Right ventricle myocardium inferior (tissue), 1 donor: ENCODE measurements around the gene TBC1D9B. TPM values are rescaled to one million over a fixed set of nuclear protein-coding genes. Genes with fewer than 3 reads are reported as not detected.
A peak's percentile ranks its signal among the peaks of the same experiment; 100 is the strongest.
"Not testable (repeated sequence)": the region's sequence is repeated elsewhere in the genome, so short reads cannot be mapped to it uniquely, and the experiment has no call there.

Experiments used
- ATAC-seq: fragments of 200-7000 bp; cut with Tn5 transposase; one replicate; pipeline ENCODE4 v1.9.1; 2020; ENCODE audit warnings: mild to moderate bottlenecking, moderate library complexity
- DNase-seq: peaks from one replicate; pipeline ENCODE4 v3.0.0; 2021; ENCODE audit errors: missing footprints
- intact Hi-C: fragments of 100-400 bp; cut with DNase I; formaldehyde crosslinking; loops from one replicate; pipeline ENCODE4 v1.11.0; 2022
- total RNA-seq: library from RNA; stranded (reverse); fragmentation: NEBNext Ultra II Directional; extraction: Animal tissue kit (Norgen Biotek cat#: 25700); gene quantifications from one replicate; pipeline ENCODE4 v1.2.1, GENCODE V29; 2021
- donor health status: DM: no; HTN: yes; CAD: no; lungs with severe emphysema.

Gene TBC1D9B
- total RNA-seq, 1 donor from 2014 or later: 37.1 TPM

- intact Hi-C loops: loop anchor here (5.0 kb wide), 1 partner anchor 218 kb away; no protein-coding TSS in a partner anchor
- DNase-seq (no peak), ATAC-seq (no peak)
Measured at GRCh38 chr5:179874136-179874535, 33.6 kb downstream of the TBC1D9B start.

GRCh38 chr5:179873588-179874110 is 34.0 kb downstream of the TBC1D9B start:
- DNase-seq (no peak), ATAC-seq (no peak)
- intact Hi-C loops: loop anchor here (5.0 kb wide), 1 partner anchor 219 kb away; no protein-coding TSS in a partner anchor

GRCh38 chr5:179872828-179873575 is 34.7 kb downstream of the TBC1D9B start:
- intact Hi-C loops: loop anchor here (5.0 kb wide), 1 partner anchor 219 kb away; no protein-coding TSS in a partner anchor
- no peak for ATAC-seq
- DNase-seq: no peak

- DNase-seq: no peak
- intact Hi-C loops: loop anchor here (5.0 kb wide), 1 partner anchor 220 kb away; no protein-coding TSS in a partner anchor
- no peak for ATAC-seq
Measured at GRCh38 chr5:179872055-179872827, 35.5 kb downstream of the TBC1D9B start.

GRCh38 chr5:179871533-179871932 is 36.2 kb downstream of the TBC1D9B start:
- intact Hi-C loops: loop anchor here (5.0 kb wide), 1 partner anchor 221 kb away; no protein-coding TSS in a partner anchor
- not testable (repeated sequence) for DNase-seq, ATAC-seq

- intact Hi-C loops: loop anchor here (5.0 kb wide), 1 partner anchor 221 kb away; no protein-coding TSS in a partner anchor
- DNase-seq (no peak), ATAC-seq (no peak)
Measured at GRCh38 chr5:179870952-179871351, 36.7 kb downstream of the TBC1D9B start.

GRCh38 chr5:179870403-179870903 is 37.2 kb downstream of the TBC1D9B start:
- DNase-seq: peak; percentile 82
- intact Hi-C loops: loop anchor here (5.0 kb wide), 1 partner anchor 222 kb away; no protein-coding TSS in a partner anchor
- ATAC-seq: peak; percentile 72

- intact Hi-C loops: loop anchor here (5.0 kb wide), 1 partner anchor 222 kb away; no protein-coding TSS in a partner anchor
- DNase-seq (no peak), ATAC-seq (no peak)
Measured at GRCh38 chr5:179869641-179870402, 37.9 kb downstream of the TBC1D9B start.

- no peak for ATAC-seq
- intact Hi-C loops: no loop called here
- DNase-seq: no peak
Measured at GRCh38 chr5:179869101-179869500, 38.6 kb downstream of the TBC1D9B start.

- DNase-seq (no peak), ATAC-seq (no peak)
- intact Hi-C loops: no loop called here
Measured at GRCh38 chr5:179868541-179868940, 39.2 kb downstream of the TBC1D9B start.

GRCh38 chr5:179867476-179867875 is 40.2 kb downstream of the TBC1D9B start:
- DNase-seq (no peak), ATAC-seq (no peak)
- intact Hi-C loops: no loop called here

GRCh38 chr5:179867079-179867465 is 40.6 kb downstream of the TBC1D9B start:
- ATAC-seq (no peak), DNase-seq (no peak)
- intact Hi-C loops: no loop called here

GRCh38 chr5:179866241-179867078 is 41.2 kb downstream of the TBC1D9B start:
- DNase-seq: no peak
- ATAC-seq: no peak
- intact Hi-C loops: no loop called here

- intact Hi-C loops: no loop called here
- ATAC-seq (no peak), DNase-seq (no peak)
Measured at GRCh38 chr5:179865491-179866240, 42.0 kb downstream of the TBC1D9B start.

- no peak for ATAC-seq
- intact Hi-C loops: no loop called here
- DNase-seq: no peak
Measured at GRCh38 chr5:179864686-179865085, 43.0 kb downstream of the TBC1D9B start.

GRCh38 chr5:179863449-179864085 is 44.1 kb downstream of the TBC1D9B start:
- ATAC-seq: no peak
- intact Hi-C loops: no loop called here
- no peak for DNase-seq
